Fibroblast of skin of left quadriceps (primary cell): ENCODE results near the gene RPS6KL1.
"Not testable (repeated sequence)": the region's sequence is repeated elsewhere in the genome, so short reads cannot be mapped to it uniquely, and the experiment has no call there.

Source experiments
- DNase-seq, 2 experiments: peaks; one replicate each; pipeline ENCODE4 v3.0.0-alpha.2; 2013; ENCODE audit warnings: low read depth in 2 of 2

The RPS6KL1 gene

GRCh38 chr14:74934476-74935359 is 11.7 kb upstream of the RPS6KL1 start:
- no peak for DNase-seq

GRCh38 chr14:74934041-74934440 is 11.0 kb upstream of the RPS6KL1 start:
- DNase-seq, result no peak

- not testable (repeated sequence) for DNase-seq
These were observed 9.9 kb upstream of the RPS6KL1 start for GRCh38 chr14:74932936-74933335.

- DNase-seq, result no peak
These were observed 9.4 kb upstream of the RPS6KL1 start for GRCh38 chr14:74932401-74932901.

- not testable (repeated sequence) for DNase-seq
These were observed 8.7 kb upstream of the RPS6KL1 start for GRCh38 chr14:74931744-74932143.

GRCh38 chr14:74929242-74929641 is 6.2 kb upstream of the RPS6KL1 start:
- no peak for DNase-seq

GRCh38 chr14:74927225-74927624 is 4.2 kb upstream of the RPS6KL1 start:
- no peak for DNase-seq

GRCh38 chr14:74924061-74924460 is 1.0 kb upstream of the RPS6KL1 start:
- DNase-seq, result no peak

- no peak for DNase-seq
These were observed 891 bp downstream of the RPS6KL1 start for GRCh38 chr14:74921987-74922751.

GRCh38 chr14:74921053-74921620 is 1.9 kb downstream of the RPS6KL1 start:
- no peak for DNase-seq

GRCh38 chr14:74920281-74920680 is 2.8 kb downstream of the RPS6KL1 start:
- DNase-seq, result no peak

- no peak for DNase-seq
These were observed 3.5 kb downstream of the RPS6KL1 start for GRCh38 chr14:74919421-74920165.

GRCh38 chr14:74918380-74918779 is 4.7 kb downstream of the RPS6KL1 start:
- no peak for DNase-seq

- no peak for DNase-seq
These were observed 5.4 kb downstream of the RPS6KL1 start for GRCh38 chr14:74917646-74918081.

GRCh38 chr14:74917178-74917543 is 5.9 kb downstream of the RPS6KL1 start:
- no peak for DNase-seq

- DNase-seq, result no peak
These were observed 7.2 kb downstream of the RPS6KL1 start for GRCh38 chr14:74915826-74916225.

GRCh38 chr14:74915426-74915825 is 7.6 kb downstream of the RPS6KL1 start:
- DNase-seq, result no peak

GRCh38 chr14:74913986-74914573 is 9.0 kb downstream of the RPS6KL1 start:
- peak; percentile 44 to 45 for DNase-seq

- no peak for DNase-seq
These were observed 9.6 kb downstream of the RPS6KL1 start for GRCh38 chr14:74913393-74913910.

- no peak for DNase-seq
These were observed 10.3 kb downstream of the RPS6KL1 start for GRCh38 chr14:74912801-74913200.

- DNase-seq, result no peak
These were observed 10.9 kb downstream of the RPS6KL1 start for GRCh38 chr14:74912111-74912510.
